Fibroblast of lung (primary cell): ENCODE results near the gene CMTM4. TPM values are rescaled to one million over a fixed set of nuclear protein-coding genes. Genes with fewer than 3 reads are reported as not detected.

Experiments used
- DNase-seq, 2 donors: peaks; one replicate each; pipeline versions ENCODE4 v3.0.0 to v3.0.0-alpha.2; 2010; ENCODE audit warnings: low read depth in 2 of 2
- H2AFZ ChIP-seq: 2 replicates; pipeline ENCODE4 v1.5.1; 2012; ENCODE audit warnings: low read length, control low read depth, inconsistent platforms
- H3K27ac ChIP-seq: 2 replicates; pipeline ENCODE4 v1.5.1; 2011; ENCODE audit warnings: low read length, control low read depth; ENCODE audit not compliant: insufficient read depth
- H3K27me3 ChIP-seq: 2 replicates; pipeline ENCODE4 v1.5.1; 2011; ENCODE audit warnings: mild to moderate bottlenecking, low read length; ENCODE audit not compliant: control insufficient read depth, insufficient read depth
- H3K36me3 ChIP-seq: 2 replicates; pipeline ENCODE4 v1.5.1; 2011; ENCODE audit warnings: low read length; ENCODE audit not compliant: control insufficient read depth, insufficient read depth
- H3K4me1 ChIP-seq: 2 replicates; pipeline ENCODE4 v1.5.1; 2011; ENCODE audit warnings: low read length; ENCODE audit not compliant: control insufficient read depth, insufficient read depth; ENCODE audit errors: extremely low read depth
- H3K4me2 ChIP-seq: 2 replicates; pipeline ENCODE4 v1.5.1; 2011; ENCODE audit warnings: low read length, control low read depth; ENCODE audit not compliant: insufficient read depth; ENCODE audit errors: extremely low read depth
- H3K4me3 ChIP-seq, 4 experiments: fragments of 200-600 bp in 1 of 4; sonication (generic) in 1 of 4; replicated peaks in 1 of 4; 2 replicates each; pipeline ENCODE4 v1.5.1; 2011 to 2016; ENCODE audit warnings: low read length in 4 of 4, low read depth in 3 of 4, mild to moderate bottlenecking in 3 of 4, control low read depth in 2 of 4, inconsistent platforms in 1 of 4, mixed read lengths in 1 of 4; ENCODE audit not compliant: insufficient read depth in 1 of 4; ENCODE audit errors: control extremely low read depth in 1 of 4
- H3K79me2 ChIP-seq: 2 replicates; pipeline ENCODE4 v1.5.1; 2012; ENCODE audit warnings: mild to moderate bottlenecking, low read length, inconsistent platforms; ENCODE audit not compliant: control insufficient read depth, insufficient read depth
- H3K9ac ChIP-seq: 2 replicates; pipeline ENCODE4 v1.5.1; 2011; ENCODE audit warnings: mild to moderate bottlenecking, low read length, control low read depth; ENCODE audit not compliant: insufficient read depth
- H3K9me3 ChIP-seq: 2 replicates; pipeline ENCODE4 v1.5.1; 2012; ENCODE audit warnings: low read depth, low read length; ENCODE audit not compliant: control insufficient read depth, insufficient read depth
- H4K20me1 ChIP-seq: 2 replicates; pipeline ENCODE4 v1.5.1; 2011; ENCODE audit warnings: low read length; ENCODE audit not compliant: control insufficient read depth, insufficient read depth; ENCODE audit errors: extremely low read depth
- CTCF ChIP-seq, 2 donors: IDR thresholded peaks in 1 of 2; conservative IDR thresholded peaks in 1 of 2; 1 replicate in 1 of 2; 2 replicates in 1 of 2; pipeline ENCODE4 v1.5.1; 2011 to 2012; ENCODE audit warnings: low read length in 2 of 2, control low read depth in 1 of 2, inconsistent platforms in 1 of 2, low read depth in 1 of 2, mild to moderate bottlenecking in 1 of 2
- EZH2 ChIP-seq: IDR thresholded peaks from 2 replicates; pipeline ENCODE4 v1.5.1; 2012; ENCODE audit warnings: low read length, control low read depth, mild to moderate bottlenecking; ENCODE audit errors: missing control alignments
- polyA plus RNA-seq, 2 donors: library from polyadenylated mRNA; depleted of rRNA in 1 of 2; stranded (reverse) in 1 of 2; unstranded in 1 of 2; fragments of >200 nt; gene quantifications; 2 replicates each; pipeline ENCODE4 v1.2.1, GENCODE V29; 2011 to 2012; ENCODE audit warnings: missing spikeins in 1 of 2
- total RNA-seq: library from RNA; depleted of rRNA; stranded (reverse); fragments of >200 nt; gene quantifications from 2 replicates; pipeline ENCODE4 v1.2.1, GENCODE V29; 2014

Gene CMTM4
- total and polyA plus RNA-seq, 2 donors (not counting 1 experiment from before 2014, with no cell fraction given), result 10.2 to 12.8 TPM

- no peak for DNase-seq
- Histone ChIP-seq H3K36me3 (no peaks in the 10 kb centered on the region), H3K4me2 (no peak overlapping the region), H3K4me3 (no peak overlapping the region), H3K4me1 (peaks cover 7% of the 10 kb centered on the region), H3K27ac (no peak overlapping the region), H3K27me3 (no peaks in the 10 kb centered on the region), H2AFZ (no peak overlapping the region), H3K9ac (no peak overlapping the region), H3K9me3 (no peaks in the 10 kb centered on the region), H3K79me2 (no peaks in the 10 kb centered on the region), H4K20me1 (no peaks in the 10 kb centered on the region)
- TF ChIP-seq CTCF (conservative IDR thresholded peaks at IDR 0.05 in 1 of 2, IDR thresholded peaks at IDR 0.05 in 1 of 2; ENCODE audit: low read depth in 1 of 2, low read length in 2 of 2) (no peak), EZH2 (no peak)
Measured at GRCh38 chr16:66585481-66586239, 110.9 kb downstream of the CMTM4 start.

- TF ChIP-seq EZH2, result no peak
- no peak for TF ChIP-seq CTCF (conservative IDR thresholded peaks at IDR 0.05 in 1 of 2, IDR thresholded peaks at IDR 0.05 in 1 of 2; ENCODE audit: low read depth in 1 of 2, low read length in 2 of 2)
- Histone ChIP-seq H3K4me3 (no peak overlapping the region), H3K4me2 (no peak overlapping the region), H3K27me3 (peaks cover 20% of the 10 kb centered on the region), H4K20me1 (no peaks in the 10 kb centered on the region), H3K4me1 (peaks cover 14% of the 10 kb centered on the region), H3K9me3 (no peaks in the 10 kb centered on the region), H3K36me3 (no peaks in the 10 kb centered on the region), H2AFZ (no peak overlapping the region), H3K9ac (no peak overlapping the region), H3K79me2 (no peaks in the 10 kb centered on the region), H3K27ac (no peak overlapping the region)
- peak; percentile 9 to 68 for DNase-seq
Measured at GRCh38 chr16:66581246-66581952, 115.1 kb downstream of the CMTM4 start.

GRCh38 chr16:66580605-66581209 is 115.8 kb downstream of the CMTM4 start:
- Histone ChIP-seq H3K9me3 (no peaks in the 10 kb centered on the region), H3K36me3 (no peaks in the 10 kb centered on the region), H3K27me3 (peaks cover 20% of the 10 kb centered on the region), H3K4me1 (peaks cover 14% of the 10 kb centered on the region), H3K79me2 (no peaks in the 10 kb centered on the region), H4K20me1 (no peaks in the 10 kb centered on the region), H3K9ac (no peak overlapping the region), H3K4me3 (no peak overlapping the region), H2AFZ (no peak overlapping the region), H3K4me2 (peak overlapping the region; percentile 51), H3K27ac (no peak overlapping the region)
- peak; percentile 85 to 88 for DNase-seq
- peak in 1 of 2 donors; percentile 52 for TF ChIP-seq CTCF (conservative IDR thresholded peaks at IDR 0.05 in 1 of 2, IDR thresholded peaks at IDR 0.05 in 1 of 2; ENCODE audit: low read depth in 1 of 2, low read length in 2 of 2)
- TF ChIP-seq EZH2, result no peak
